PFSK-1 (cell line): ENCODE data around the gene ZFP36L1.

Experiments
- FOXP2 ChIP-seq: optimal IDR thresholded peaks from 2 replicates; pipeline ENCODE3; 2011; ENCODE audit warnings: borderline replicate concordance, control low read depth, inconsistent platforms; ENCODE audit not compliant: insufficient read depth; ENCODE audit errors: extremely low read length, extremely low read depth
- POLR2AphosphoS5 ChIP-seq: IDR thresholded peaks from 2 replicates; pipeline ENCODE4 v1.6.1; 2012; ENCODE audit warnings: low read depth, mild to moderate bottlenecking, control low read depth, low read length, moderate library complexity
- REST ChIP-seq, 2 experiments: IDR thresholded peaks; 2 replicates each; pipeline versions ENCODE4 v1.6.1 to v1.8.0; 2011 to 2012; ENCODE audit warnings: low read depth in 2 of 2, low read length in 2 of 2, control low read depth in 1 of 2, inconsistent platforms in 1 of 2, mild to moderate bottlenecking in 1 of 2, moderate library complexity in 1 of 2; ENCODE audit not compliant: insufficient read depth in 1 of 2
- SIN3A ChIP-seq: IDR thresholded peaks from 2 replicates; pipeline ENCODE4 v1.6.1; 2012; ENCODE audit warnings: mild to moderate bottlenecking, low read length, moderate library complexity, borderline replicate concordance; ENCODE audit not compliant: insufficient read depth
- TAF1 ChIP-seq: IDR thresholded peaks from 2 replicates; pipeline ENCODE4 v1.6.1; 2012; ENCODE audit warnings: low read length, control low read depth, borderline replicate concordance; ENCODE audit not compliant: insufficient read depth

- no peak for TF ChIP-seq FOXP2
- TF ChIP-seq TAF1, result no peak
- no peak for TF ChIP-seq REST (IDR thresholded peaks at IDR 0.05; ENCODE audit: insufficient read depth in 1 of 2, low read depth in 2 of 2, low read length in 2 of 2)
- TF ChIP-seq POLR2AphosphoS5, result no peak
- TF ChIP-seq SIN3A, result no peak
Measured at GRCh38 chr14:68800953-68801352, 8.1 kb upstream of the ZFP36L1 start.
